MCF 10A (cell line): ENCODE results near the gene GSTP1. TPM values are rescaled to one million over a fixed set of nuclear protein-coding genes. Genes with fewer than 3 reads are reported as not detected.
"Not testable (repeated sequence)": the region's sequence is repeated elsewhere in the genome, so short reads cannot be mapped to it uniquely, and the experiment has no call there.

Experiments
- BruUV-seq: library from RNA; stranded (reverse); fragments of 400-500 nt; replicated peaks from 2 replicates; lab custom pipeline; 2021; lab: Mats Ljungman, UMichigan
- CTCF ChIA-PET: fragments of 300-600 bp; sonication (Branson Sonifier 250); formaldehyde crosslinking; extraction: SDS; loops from one replicate; lab custom pipeline; 2021; ENCODE audit warnings: antibody characterized with exemption, inconsistent platforms; lab: Yijun Ruan, JAX
- POLR2A ChIA-PET: fragments of 300-600, 350-650 bp; sonication (Branson Sonifier 250); formaldehyde crosslinking; extraction: SDS; loops from one replicate; lab custom pipeline; 2020; ENCODE audit warnings: antibody characterized with exemption, inconsistent platforms; lab: Yijun Ruan, JAX
- DNase-seq: peaks from one replicate; pipeline ENCODE4 v3.0.0-alpha.2; 2018; ENCODE audit not compliant: unreplicated experiment
- H3K27ac Mint-ChIP-seq: one replicate; pipeline ENCODE4 v1.8.0; 2022; ENCODE audit warnings: mild to moderate bottlenecking, low read depth, mixed read lengths; ENCODE audit not compliant: unreplicated experiment
- H3K27me3 Mint-ChIP-seq: one replicate; pipeline ENCODE4 v1.8.0; 2022; ENCODE audit warnings: mixed read lengths; ENCODE audit not compliant: insufficient read depth, unreplicated experiment
- H3K36me3 Mint-ChIP-seq: one replicate; pipeline ENCODE4 v1.8.0; 2022; ENCODE audit warnings: mild to moderate bottlenecking, moderate library complexity, mixed read lengths; ENCODE audit not compliant: insufficient read depth, unreplicated experiment
- H3K4me1 Mint-ChIP-seq: one replicate; pipeline ENCODE4 v1.8.0; 2022; ENCODE audit warnings: mixed read lengths; ENCODE audit not compliant: insufficient read depth, unreplicated experiment
- H3K4me3 Mint-ChIP-seq: one replicate; pipeline ENCODE4 v1.8.0; 2022; ENCODE audit warnings: mild to moderate bottlenecking, moderate library complexity, mixed read lengths; ENCODE audit not compliant: unreplicated experiment
- H3K9me3 Mint-ChIP-seq: one replicate; pipeline ENCODE4 v1.8.0; 2022; ENCODE audit warnings: mixed read lengths; ENCODE audit not compliant: unreplicated experiment
- intact Hi-C: fragments of 100-400 bp; cut with micrococcal nuclease; formaldehyde crosslinking; loops from 2 replicates; pipeline ENCODE4 v1.14.1; 2022
- total RNA-seq: library from RNA; stranded (reverse); gene quantifications from 2 replicates; pipeline ENCODE4 v1.2.3, GENCODE V29; 2022
- TF ChIP-seq, protein P1 (sequence below): fragments of 200-600 bp; IDR thresholded peaks from one replicate; pipeline ENCODE4 v1.8.0; 2022; ENCODE audit warnings: antibody characterized with exemption, mild to moderate bottlenecking; ENCODE audit not compliant: unreplicated experiment

Gene GSTP1
- total RNA-seq, 1 experiment from 2014 or later = 1,641 TPM

DNA sequence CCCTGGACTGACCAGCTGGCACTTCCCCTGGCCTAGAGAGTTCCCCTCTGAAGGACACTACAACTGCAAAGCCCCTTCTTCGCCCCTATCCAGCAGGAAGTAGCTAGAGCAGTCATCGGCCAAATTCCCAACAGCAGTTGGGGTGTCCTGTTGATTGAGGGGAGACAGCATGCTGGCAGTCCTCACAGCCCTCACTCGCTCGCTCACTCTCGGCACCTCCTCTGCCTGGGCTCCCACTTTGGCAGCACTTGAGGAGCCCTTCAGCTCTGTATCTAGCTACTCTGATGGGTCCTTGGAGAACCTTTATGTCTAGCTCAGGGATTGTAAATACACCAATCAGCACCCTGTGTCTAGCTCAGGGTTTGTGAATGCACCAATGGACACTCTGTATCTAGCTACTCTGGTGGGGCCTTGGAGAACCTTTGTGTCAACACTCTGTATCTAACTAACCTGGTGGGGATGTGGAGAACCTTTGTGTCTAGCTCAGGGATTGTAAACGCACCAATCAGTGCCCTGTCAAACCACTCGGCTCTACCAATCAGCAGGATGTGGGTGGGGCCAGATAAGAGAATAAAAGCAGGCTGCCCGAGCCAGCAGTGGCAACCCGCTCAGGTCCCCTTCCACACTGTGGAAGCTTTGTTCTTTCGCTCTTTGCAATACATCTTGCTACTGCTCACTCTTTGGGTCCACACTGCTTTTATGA is 42.7 kb downstream of the GSTP1 start:
- H3K9me3 Mint-ChIP-seq, H3K4me1 Mint-ChIP-seq, H3K27me3 Mint-ChIP-seq, H3K36me3 Mint-ChIP-seq, H3K4me3 Mint-ChIP-seq, H3K27ac Mint-ChIP-seq, BruUV-seq, DNase-seq: not testable (repeated sequence)
- intact Hi-C loops = loop anchor here (5.0 kb wide), 1 partner anchor 86 kb away; no protein-coding TSS in a partner anchor
- POLR2A ChIA-PET = interaction anchor here (1.0 kb wide), 1 partner anchor 180 kb away, joined by 4 read pairs; no protein-coding TSS in a partner anchor
- CTCF ChIA-PET = interaction anchor here (1.1 to 5.0 kb wide), 3 partner anchors 12 to 87 kb away, joined by 3 to 50 read pairs (median 12); no protein-coding TSS in a partner anchor

DNA sequence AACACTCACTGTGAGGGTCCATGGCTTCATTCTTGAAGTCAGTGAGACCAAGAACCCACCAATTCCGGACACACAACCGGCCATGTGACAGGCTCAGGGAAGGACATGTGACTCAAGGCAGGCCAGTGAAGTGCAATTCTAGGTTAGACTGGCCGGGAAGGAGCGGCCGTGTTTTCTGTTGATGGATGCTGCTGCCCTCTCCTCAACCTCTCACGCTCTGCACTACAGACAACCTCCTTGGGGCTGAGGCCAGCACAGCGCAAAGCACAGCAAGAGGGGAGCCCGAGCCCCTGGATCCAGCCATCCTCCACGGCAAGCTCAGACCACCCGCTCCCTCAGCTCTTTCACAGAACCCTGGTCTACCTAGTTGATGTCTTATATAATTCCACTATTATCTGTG is 43.4 kb downstream of the GSTP1 start:
- no peaks in the 10 kb centered on the region for H3K36me3 Mint-ChIP-seq
- no peak for DNase-seq
- H3K4me1 Mint-ChIP-seq = no peaks in the 10 kb centered on the region
- no TSS peak for BruUV-seq
- H3K4me3 Mint-ChIP-seq = no peak overlapping the region
- no peak overlapping the region for H3K27ac Mint-ChIP-seq
- no peaks in the 10 kb centered on the region for H3K9me3 Mint-ChIP-seq
- intact Hi-C loops = loop anchor here (5.0 kb wide), 1 partner anchor 85 kb away; no protein-coding TSS in a partner anchor
- TF ChIP-seq, protein P1, sequence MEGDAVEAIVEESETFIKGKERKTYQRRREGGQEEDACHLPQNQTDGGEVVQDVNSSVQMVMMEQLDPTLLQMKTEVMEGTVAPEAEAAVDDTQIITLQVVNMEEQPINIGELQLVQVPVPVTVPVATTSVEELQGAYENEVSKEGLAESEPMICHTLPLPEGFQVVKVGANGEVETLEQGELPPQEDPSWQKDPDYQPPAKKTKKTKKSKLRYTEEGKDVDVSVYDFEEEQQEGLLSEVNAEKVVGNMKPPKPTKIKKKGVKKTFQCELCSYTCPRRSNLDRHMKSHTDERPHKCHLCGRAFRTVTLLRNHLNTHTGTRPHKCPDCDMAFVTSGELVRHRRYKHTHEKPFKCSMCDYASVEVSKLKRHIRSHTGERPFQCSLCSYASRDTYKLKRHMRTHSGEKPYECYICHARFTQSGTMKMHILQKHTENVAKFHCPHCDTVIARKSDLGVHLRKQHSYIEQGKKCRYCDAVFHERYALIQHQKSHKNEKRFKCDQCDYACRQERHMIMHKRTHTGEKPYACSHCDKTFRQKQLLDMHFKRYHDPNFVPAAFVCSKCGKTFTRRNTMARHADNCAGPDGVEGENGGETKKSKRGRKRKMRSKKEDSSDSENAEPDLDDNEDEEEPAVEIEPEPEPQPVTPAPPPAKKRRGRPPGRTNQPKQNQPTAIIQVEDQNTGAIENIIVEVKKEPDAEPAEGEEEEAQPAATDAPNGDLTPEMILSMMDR = no peak
- no peaks in the 10 kb centered on the region for H3K27me3 Mint-ChIP-seq
- ChIA-PET CTCF (interaction anchor here (0.6 to 5.0 kb wide), 4 partner anchors 13 to 87 kb away, joined by 3 to 50 read pairs (median 8); no protein-coding TSS in a partner anchor), POLR2A (interaction anchor here (1.0 kb wide), 1 partner anchor 180 kb away, joined by 4 read pairs; no protein-coding TSS in a partner anchor)

DNA sequence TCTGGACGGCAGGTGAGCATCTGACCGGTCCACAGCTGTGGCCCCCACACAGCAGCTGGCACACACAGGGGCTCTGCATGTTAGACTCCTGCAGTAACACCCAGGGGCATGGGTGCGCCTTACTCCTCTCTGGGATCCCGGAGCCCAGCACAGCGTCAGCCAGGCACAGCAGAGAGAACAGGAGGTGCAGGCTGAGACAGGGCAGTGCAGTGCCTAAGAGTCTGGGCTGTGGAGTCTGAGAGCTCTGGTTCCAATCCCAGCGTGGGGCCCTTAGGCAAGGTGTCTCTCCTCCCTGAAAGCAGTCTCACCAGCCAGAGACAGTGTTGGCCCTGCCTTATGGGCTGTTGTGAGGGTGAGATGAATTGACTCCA is 43.8 kb downstream of the GSTP1 start:
- no peaks in the 10 kb centered on the region for H3K9me3 Mint-ChIP-seq
- no peak overlapping the region for H3K27ac Mint-ChIP-seq
- H3K36me3 Mint-ChIP-seq = no peaks in the 10 kb centered on the region
- BruUV-seq = no TSS peak
- TF ChIP-seq, protein P1 = no peak
- ChIA-PET CTCF (interaction anchor here (0.6 to 5.0 kb wide), 4 partner anchors 14 to 64 kb away, joined by 4 to 50 read pairs (median 8); no protein-coding TSS in a partner anchor), POLR2A (no interaction called here)
- no peaks in the 10 kb centered on the region for H3K4me1 Mint-ChIP-seq
- no peaks in the 10 kb centered on the region for H3K27me3 Mint-ChIP-seq
- H3K4me3 Mint-ChIP-seq = no peak overlapping the region
- no peak for DNase-seq
- intact Hi-C loops = loop anchor here (5.0 kb wide), 1 partner anchor 85 kb away; no protein-coding TSS in a partner anchor

DNA sequence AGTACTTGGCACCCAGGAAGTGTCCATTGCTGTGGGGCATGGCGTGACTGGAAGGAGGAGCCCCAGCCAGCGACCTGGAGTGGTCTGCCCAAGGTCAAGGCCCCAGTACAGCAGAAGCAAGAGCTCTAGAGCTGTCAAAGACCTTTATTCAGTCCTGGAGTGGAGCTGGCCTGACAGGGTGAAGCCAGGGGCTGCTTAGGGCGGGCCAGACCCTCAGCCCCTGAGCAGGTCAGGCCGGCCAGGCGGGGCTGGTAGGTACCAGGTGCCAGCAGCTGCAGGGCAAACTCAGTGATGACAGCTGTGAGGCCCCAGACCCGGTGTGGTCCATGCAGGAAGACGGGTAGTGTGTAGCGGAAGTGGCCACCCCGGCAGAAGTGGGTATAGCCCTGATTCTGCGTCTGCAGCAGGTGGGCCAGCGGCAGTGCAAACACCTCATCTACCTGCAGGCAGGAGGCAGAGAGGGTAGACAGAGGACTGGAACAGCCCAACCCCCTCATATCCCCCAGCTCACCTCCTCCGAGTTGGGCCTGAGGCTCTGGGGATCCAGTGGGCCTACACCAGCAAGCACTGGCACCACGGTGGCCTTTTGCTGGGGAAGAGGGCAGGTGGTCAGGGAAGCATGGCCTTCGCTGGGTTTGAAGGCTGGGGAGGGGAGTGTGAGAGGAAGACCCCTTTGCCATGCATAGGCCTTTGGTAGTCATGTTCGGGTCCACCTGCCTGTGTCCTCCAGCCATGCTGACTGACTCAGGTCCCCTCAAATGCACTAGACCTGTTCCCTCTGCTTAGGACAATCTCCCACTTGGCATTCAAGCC is 44.4 kb downstream of the GSTP1 start:
- no TSS peak for BruUV-seq
- H3K36me3 Mint-ChIP-seq = no peaks in the 10 kb centered on the region
- intact Hi-C loops = loop anchor here (2.0 to 5.0 kb wide), 3 partner anchors 31 to 165 kb away; no protein-coding TSS in a partner anchor

More for the DNA sequence above, 44.4 kb downstream of the GSTP1 start:
- no peaks in the 10 kb centered on the region for H3K4me1 Mint-ChIP-seq
- H3K27ac Mint-ChIP-seq = no peak overlapping the region
- no peak overlapping the region for H3K4me3 Mint-ChIP-seq
- DNase-seq = no peak
- no peaks in the 10 kb centered on the region for H3K9me3 Mint-ChIP-seq
- ChIA-PET POLR2A (interaction anchor here (2.8 kb wide), 1 partner anchor 29 kb away, joined by 20 read pairs; no protein-coding TSS in a partner anchor), CTCF (interaction anchor here (0.6 to 5.0 kb wide), 13 partner anchors 9 to 739 kb away, joined by 3 to 50 read pairs (median 4); no protein-coding TSS in a partner anchor)
- no peaks in the 10 kb centered on the region for H3K27me3 Mint-ChIP-seq
- TF ChIP-seq, protein P1 = no peak
